ENCODE data around the gene OXT.

- TF ChIP-seq CTCF (IDR thresholded peaks at IDR 0.05) (no peak), POLR2AphosphoS5 (IDR thresholded peaks at IDR 0.05) (no peak), EP300 (IDR thresholded peaks at IDR 0.05) (no peak)
Measured at GRCh38 chr20:3085571-3086072, 14.2 kb downstream of the OXT start.

Measured in gastroesophageal sphincter (tissue), 3 donors.